HPDE6-E6E7 (cell line): ENCODE data around the gene MCM9.
"Not testable (repeated sequence)": the region's sequence is repeated elsewhere in the genome, so short reads cannot be mapped to it uniquely, and the experiment has no call there.

ENCODE experiments used
- DNase-seq: peaks from one replicate; pipeline ENCODE4 v3.0.0; 2011; ENCODE audit warnings: missing footprints; ENCODE audit errors: extremely low spot score

The MCM9 gene

DNA sequence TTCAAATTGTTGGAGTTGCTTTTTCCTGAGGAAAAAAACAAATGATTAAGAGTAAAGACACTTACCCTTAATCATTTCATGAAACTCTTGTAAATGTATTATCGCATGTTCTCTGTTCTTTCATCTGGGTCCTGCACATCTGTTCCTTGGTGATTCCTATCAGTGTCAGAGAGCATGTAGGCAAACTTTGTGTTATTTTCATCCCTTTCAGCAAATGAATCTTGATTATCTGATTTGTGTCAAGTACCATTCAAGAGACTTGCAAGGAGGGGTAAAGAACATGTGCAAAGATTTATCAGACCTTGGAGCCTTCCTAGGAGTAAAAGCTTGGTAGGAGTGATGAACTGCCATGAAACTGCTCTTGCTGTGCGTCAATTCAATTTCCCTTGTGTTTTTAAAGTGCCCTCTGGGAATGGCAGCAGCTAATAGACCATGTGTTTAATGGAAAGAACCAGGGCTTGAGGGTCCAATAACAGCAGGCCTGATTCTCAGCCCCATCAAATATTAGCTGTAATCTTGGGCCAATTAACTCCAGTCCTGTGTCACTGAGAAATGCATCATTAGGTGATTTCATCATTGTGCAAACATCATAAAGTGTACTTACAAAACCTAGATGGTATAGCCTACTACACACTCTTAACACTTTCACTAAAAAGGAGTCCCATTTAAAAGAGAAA, 164.7 kb downstream of the MCM9 start:
- no peak for DNase-seq

DNA sequence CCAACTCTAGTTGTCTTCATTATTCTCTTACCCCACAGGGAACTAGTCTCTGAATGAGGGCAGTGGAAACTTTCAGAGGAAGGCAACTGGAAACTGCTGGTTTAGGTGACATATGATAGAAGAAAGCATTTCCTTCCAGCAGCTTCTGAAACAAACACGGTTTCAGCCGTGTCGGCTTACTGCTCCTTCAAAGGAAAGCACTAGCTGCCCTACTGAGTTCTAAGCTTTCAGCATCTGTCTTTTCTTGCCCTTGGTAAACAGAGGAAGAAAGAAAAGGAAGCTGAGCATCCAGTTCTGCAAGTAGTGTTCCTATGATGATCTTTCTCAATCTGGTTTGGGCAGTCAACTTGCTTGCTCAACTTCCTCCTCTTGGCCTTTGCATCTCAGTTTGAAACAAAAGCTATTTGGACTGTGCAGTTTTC, 166.0 kb downstream of the MCM9 start:
- DNase-seq = no peak

DNA sequence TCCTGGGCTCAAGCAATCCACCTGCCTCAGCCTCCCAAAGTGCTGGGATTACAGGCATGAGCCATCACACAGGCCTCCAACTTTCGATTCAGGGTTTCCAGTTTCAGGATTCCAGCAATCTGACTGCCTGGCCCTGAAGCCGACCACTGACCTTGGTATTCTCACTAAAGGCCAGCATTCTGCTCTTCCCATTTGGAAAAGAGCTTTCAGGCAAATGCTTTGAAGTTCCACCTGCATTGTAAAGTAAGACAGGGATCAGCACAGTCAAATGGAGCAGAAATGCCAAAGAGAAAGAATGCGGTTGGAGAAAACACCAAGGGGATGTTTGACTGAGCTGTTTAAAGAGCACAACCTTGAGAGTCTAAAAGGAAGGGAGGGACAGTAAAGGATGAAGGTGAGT, 166.5 kb downstream of the MCM9 start:
- DNase-seq = no peak

DNA sequence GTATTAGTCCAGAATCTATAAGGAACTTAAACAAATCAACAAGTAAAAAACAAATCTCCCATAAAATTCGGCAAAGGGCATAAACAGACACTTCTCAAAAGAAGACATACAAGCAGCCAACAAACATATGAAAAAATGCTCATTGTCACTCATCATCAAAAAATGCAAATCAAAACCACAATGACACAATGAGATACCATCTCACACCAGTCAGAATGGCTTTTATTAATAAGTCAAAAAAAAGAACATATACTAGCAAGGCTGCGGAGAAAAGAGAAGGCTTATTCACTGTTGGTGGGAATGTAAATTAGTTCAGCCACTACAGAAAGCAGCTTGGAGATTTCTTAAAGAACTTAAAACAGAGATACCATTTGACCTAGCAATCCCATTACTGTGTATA, 169.6 kb downstream of the MCM9 start:
- not testable (repeated sequence) for DNase-seq

DNA sequence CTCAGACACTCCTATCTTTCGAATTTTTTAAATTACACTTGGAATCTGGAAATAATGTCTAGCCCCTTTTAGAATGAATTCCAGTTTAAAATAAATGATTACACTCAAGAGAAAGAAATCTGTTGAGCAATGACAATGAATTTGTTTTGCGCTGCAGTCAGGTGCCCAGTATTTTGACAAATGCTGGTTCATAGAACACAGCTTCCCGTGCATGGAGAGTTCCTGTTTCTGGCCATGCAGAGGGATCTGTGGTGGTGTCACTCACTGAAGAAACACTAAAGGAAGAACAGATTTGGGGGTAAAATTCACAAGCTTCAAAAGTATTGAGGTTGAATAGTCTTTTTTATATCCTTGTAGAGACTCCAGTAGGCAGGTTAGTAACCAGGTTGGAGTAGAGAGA, 170.2 kb downstream of the MCM9 start:
- no peak for DNase-seq
